Muscle layer of colon (tissue), 2 donors: ENCODE results near the gene BIRC3.
"Not testable (repeated sequence)": the region's sequence is repeated elsewhere in the genome, so short reads cannot be mapped to it uniquely, and the experiment has no call there.

Experiments used
- H3K27ac ChIP-seq: one replicate; pipeline ENCODE4 v1.7.0; 2013; ENCODE audit warnings: low read depth, mild to moderate bottlenecking, low read length, moderate library complexity
- H3K27me3 ChIP-seq, 2 donors: one replicate each; pipeline ENCODE4 v1.7.0; 2013; ENCODE audit warnings: low read length in 2 of 2, mild to moderate bottlenecking in 2 of 2; ENCODE audit not compliant: insufficient read depth in 2 of 2, control insufficient read depth in 1 of 2
- H3K36me3 ChIP-seq: one replicate; pipeline ENCODE4 v1.7.0; 2013; ENCODE audit warnings: mild to moderate bottlenecking, low read length; ENCODE audit not compliant: insufficient read depth
- H3K4me1 ChIP-seq: one replicate; pipeline ENCODE4 v1.7.0; 2013; ENCODE audit warnings: mild to moderate bottlenecking, low read length; ENCODE audit not compliant: insufficient read depth
- H3K4me3 ChIP-seq, 2 donors: one replicate each; pipeline ENCODE4 v1.7.0; 2013; ENCODE audit warnings: low read length in 2 of 2, low read depth in 1 of 2, mild to moderate bottlenecking in 1 of 2, moderate library complexity in 1 of 2
- H3K9ac ChIP-seq: one replicate; pipeline ENCODE4 v1.7.0; 2013; ENCODE audit warnings: low read length
- H3K9me3 ChIP-seq: one replicate; pipeline ENCODE4 v1.7.0; 2013; ENCODE audit warnings: mild to moderate bottlenecking, low read length
- donor health status: abdominal sarcoma.
- donor health status: Adenocarcinoma of cecum.

The BIRC3 gene

DNA sequence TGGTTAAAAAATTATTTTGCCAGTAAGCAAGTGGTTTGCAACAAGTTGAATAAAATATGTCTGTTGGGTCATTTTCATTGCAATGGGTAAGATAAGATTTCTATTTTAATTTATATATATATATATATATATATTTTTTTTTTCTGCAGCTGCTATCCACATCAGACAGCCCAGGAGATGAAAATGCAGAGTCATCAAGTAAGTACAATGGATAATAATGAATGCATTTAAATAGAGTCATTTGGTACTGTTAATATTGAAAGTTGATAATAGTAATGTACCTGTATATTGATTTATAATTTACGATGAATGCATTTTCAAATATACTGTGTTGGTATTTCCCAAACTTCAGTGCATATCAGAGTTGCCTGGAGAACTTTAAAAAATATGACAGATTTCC lies 11.5 kb downstream of the BIRC3 start:
- peaks cover 39% of the 10 kb centered on the region for H3K36me3 ChIP-seq
- H3K27ac ChIP-seq, result no peak overlapping the region

GRCh38 chr11:102330231-102330630 lies 12.9 kb downstream of the BIRC3 start:
- H3K9ac ChIP-seq, result no peak overlapping the region
- H3K27me3 ChIP-seq, result no peaks in the 10 kb centered on the region
- peaks cover 39% of the 10 kb centered on the region for H3K36me3 ChIP-seq
- no peak overlapping the region for H3K27ac ChIP-seq
- H3K4me1 ChIP-seq, result no peaks in the 10 kb centered on the region
- H3K4me3 ChIP-seq, result no peak overlapping the region
- no peaks in the 10 kb centered on the region for H3K9me3 ChIP-seq

More for the DNA sequence above, 11.5 kb downstream of the BIRC3 start:
- Histone ChIP-seq H3K4me1 (no peaks in the 10 kb centered on the region), H3K9ac (no peak overlapping the region), H3K4me3 (no peak overlapping the region), H3K9me3 (no peaks in the 10 kb centered on the region), H3K27me3 (no peaks in the 10 kb centered on the region)

DNA sequence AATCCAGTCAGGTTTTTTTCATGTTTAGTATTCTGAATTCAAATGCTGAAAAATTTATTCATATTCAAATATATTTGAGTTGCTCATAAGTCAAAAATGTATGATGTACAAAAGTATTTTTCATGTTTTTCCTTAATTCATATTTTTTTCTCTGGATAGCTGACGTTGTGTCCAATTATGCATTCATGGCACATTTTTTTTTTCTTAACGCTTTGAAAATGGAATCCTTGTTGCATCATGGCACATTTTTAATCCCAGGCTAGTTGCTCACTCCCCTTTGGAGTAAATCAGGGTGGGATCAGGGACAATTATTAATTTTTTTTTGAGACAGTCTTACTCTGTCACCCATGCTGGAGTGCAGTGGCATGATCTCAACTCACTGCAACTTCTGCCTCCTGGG lies 14.1 kb downstream of the BIRC3 start:
- Histone ChIP-seq H3K9ac (no peak overlapping the region), H3K27me3 (no peaks in the 10 kb centered on the region), H3K27ac (no peak overlapping the region), H3K4me3 (no peak overlapping the region), H3K36me3 (peaks cover 36% of the 10 kb centered on the region), H3K4me1 (no peaks in the 10 kb centered on the region), H3K9me3 (no peaks in the 10 kb centered on the region)

DNA sequence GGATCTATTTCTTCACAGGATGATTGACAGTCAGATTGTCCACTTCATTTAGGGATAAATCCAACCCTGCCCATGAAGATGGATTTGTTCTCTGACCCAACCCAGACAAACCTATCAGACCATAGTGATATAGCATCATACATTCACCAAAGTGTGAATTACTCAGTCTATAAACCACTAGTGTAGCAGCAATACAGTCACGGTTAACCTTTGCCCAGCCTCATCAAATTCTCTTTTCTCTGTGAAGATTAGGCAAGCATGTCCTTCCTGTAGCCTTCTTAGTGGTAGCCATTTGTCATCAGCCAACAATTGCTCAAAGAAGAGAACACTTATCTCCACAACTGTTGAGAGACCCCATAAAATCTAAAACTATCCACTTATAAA lies 15.3 kb downstream of the BIRC3 start:
- Histone ChIP-seq H3K27me3 (no peaks in the 10 kb centered on the region), H3K9me3 (no peaks in the 10 kb centered on the region), H3K4me1 (no peaks in the 10 kb centered on the region), H3K27ac (no peak overlapping the region), H3K36me3 (peaks cover 32% of the 10 kb centered on the region), H3K4me3 (no peak overlapping the region), H3K9ac (no peak overlapping the region)

DNA sequence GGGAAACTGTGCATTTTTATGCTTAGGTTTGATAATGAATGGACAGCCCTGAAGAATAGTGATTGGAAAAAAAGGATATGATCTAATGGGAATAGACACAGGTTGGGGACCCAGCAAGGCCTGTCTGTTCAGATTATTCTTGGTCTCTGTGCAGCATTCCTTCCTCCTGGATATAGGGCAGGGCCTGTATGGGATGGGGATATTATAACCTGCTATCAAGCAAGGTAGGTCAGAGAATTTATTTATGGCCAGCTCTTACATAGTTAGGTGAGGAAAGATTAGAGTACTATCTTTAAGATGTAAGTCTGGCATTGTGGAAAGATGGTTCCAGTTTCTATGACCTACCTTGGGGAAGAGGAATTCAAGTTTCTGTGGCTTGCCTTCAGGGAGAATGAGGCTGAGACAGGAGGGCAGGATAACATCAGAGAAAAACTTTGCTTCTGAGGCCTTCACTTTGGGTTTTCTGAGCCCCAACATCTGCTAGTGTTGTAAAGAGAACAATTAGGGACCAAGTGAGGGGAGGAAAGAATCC lies 21.3 kb downstream of the BIRC3 start:
- H3K4me1 ChIP-seq, result no peaks in the 10 kb centered on the region
- peaks cover 12% of the 10 kb centered on the region for H3K36me3 ChIP-seq
- H3K4me3 ChIP-seq, result no peak overlapping the region
- H3K27me3 ChIP-seq, result no peaks in the 10 kb centered on the region
- H3K9ac ChIP-seq, result no peak overlapping the region
- no peaks in the 10 kb centered on the region for H3K9me3 ChIP-seq
- no peak overlapping the region for H3K27ac ChIP-seq

DNA sequence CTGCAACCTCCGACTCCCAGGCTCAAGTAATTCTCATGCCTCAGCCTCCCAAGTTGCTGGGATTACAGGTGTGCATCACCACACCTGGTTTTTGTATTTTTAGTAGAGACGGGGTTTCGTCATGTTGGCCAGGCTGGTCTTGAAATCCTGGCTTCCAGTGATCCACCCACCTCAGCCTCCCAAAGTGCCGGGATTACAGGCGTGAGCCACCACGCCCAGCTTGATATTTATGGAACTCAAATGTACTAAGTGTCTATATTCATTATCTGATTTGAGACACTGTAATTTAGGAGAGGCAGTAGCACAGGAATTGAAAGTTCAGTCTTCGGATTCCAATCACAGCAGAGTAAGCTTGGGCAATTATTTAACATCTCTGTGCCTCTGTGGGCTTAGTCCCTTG lies 24.0 kb downstream of the BIRC3 start:
- H3K4me3 ChIP-seq, H3K9ac ChIP-seq, H3K27ac ChIP-seq, H3K9me3 ChIP-seq, H3K27me3 ChIP-seq, H3K4me1 ChIP-seq: not testable (repeated sequence)
- H3K36me3 ChIP-seq, result peaks cover 12% of the 10 kb centered on the region

DNA sequence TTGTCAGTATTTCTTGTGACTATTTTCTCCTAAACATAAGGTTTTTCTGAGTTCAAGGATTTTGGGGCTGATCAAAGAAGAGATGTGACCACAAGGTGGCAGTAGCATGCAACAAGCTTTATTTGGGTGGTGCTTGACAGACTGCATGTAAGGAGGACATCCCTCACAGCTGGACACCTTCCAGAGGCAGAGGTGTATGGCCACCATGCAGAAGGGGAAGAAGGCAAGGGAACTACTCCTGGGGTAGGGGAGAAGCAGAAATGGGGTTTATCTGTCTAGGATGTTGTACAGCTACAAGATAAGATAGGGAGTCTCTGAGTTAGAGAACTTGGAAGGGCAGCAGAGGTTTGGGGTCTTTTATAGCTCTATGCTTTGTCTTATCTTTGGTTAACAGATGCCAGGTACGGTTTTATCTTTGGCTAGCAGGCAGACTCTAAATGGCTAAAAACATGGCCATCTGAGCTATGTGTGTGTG lies 24.6 kb downstream of the BIRC3 start:
- no peaks in the 10 kb centered on the region for H3K27me3 ChIP-seq
- no peak overlapping the region for H3K4me3 ChIP-seq
- peaks cover 12% of the 10 kb centered on the region for H3K36me3 ChIP-seq
- no peak overlapping the region for H3K9ac ChIP-seq
- H3K27ac ChIP-seq, result no peak overlapping the region
- H3K9me3 ChIP-seq, result no peaks in the 10 kb centered on the region
- peaks cover 8% of the 10 kb centered on the region for H3K4me1 ChIP-seq

DNA sequence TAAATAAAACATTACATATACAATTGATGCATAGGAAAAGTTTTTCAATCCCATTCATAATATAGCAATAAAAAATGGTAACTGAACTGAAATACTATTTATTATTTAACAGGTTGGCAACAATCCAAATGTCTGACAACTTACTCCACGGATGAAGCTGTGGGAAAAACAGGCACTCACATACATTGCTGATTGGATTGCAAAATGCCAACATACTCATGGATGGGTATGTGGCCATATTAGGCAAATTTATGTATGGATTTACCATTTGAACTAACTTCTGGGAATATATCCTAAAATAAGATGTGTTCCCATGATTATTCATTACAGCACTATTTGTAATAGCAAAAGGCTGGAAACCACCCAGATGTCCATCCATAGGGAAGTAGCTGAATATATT lies 26.5 kb downstream of the BIRC3 start:
- no peaks in the 10 kb centered on the region for H3K9me3 ChIP-seq
- H3K27ac ChIP-seq, result no peak overlapping the region
- H3K4me3 ChIP-seq, result no peak overlapping the region
- no peaks in the 10 kb centered on the region for H3K36me3 ChIP-seq
- no peaks in the 10 kb centered on the region for H3K27me3 ChIP-seq
- peaks cover 14% of the 10 kb centered on the region for H3K4me1 ChIP-seq
- no peak overlapping the region for H3K9ac ChIP-seq

DNA sequence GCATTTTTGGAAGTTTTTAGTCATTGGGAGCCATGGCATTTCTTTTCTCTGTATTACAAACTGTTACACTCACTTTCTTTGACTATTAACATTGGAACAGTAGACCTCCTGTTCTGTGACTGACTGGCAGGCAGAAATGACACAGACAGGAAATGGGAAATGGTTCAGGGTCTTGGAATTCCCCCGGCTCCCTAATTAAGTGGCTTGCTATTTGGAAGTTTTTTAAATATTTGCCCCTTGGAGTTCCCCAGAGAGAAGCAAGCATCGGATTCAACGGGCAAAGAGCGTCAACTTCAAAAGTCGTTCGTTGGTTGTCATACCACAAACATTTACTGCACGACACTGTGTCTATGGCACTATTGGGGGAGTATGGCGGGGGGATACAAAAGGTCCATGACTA lies 28.6 kb downstream of the BIRC3 start:
- H3K9ac ChIP-seq, result peak overlapping the region; percentile 77
- H3K36me3 ChIP-seq, result no peaks in the 10 kb centered on the region
- peak overlapping the region; percentile 91 for H3K27ac ChIP-seq
- peaks cover 28% of the 10 kb centered on the region for H3K4me1 ChIP-seq
- no peaks in the 10 kb centered on the region for H3K27me3 ChIP-seq
- no peaks in the 10 kb centered on the region for H3K9me3 ChIP-seq
- peak overlapping the region; percentile 10 to 91 for H3K4me3 ChIP-seq

GRCh38 chr11:102346456-102346747 lies 29.1 kb downstream of the BIRC3 start:
- H3K4me1 ChIP-seq, result peaks cover 28% of the 10 kb centered on the region
- no peaks in the 10 kb centered on the region for H3K27me3 ChIP-seq
- no peaks in the 10 kb centered on the region for H3K9me3 ChIP-seq
- no peaks in the 10 kb centered on the region for H3K36me3 ChIP-seq
- peak overlapping the region; percentile 91 for H3K27ac ChIP-seq
- H3K4me3 ChIP-seq, result peak overlapping the region; percentile 91
- H3K9ac ChIP-seq, result peak overlapping the region; percentile 77

DNA sequence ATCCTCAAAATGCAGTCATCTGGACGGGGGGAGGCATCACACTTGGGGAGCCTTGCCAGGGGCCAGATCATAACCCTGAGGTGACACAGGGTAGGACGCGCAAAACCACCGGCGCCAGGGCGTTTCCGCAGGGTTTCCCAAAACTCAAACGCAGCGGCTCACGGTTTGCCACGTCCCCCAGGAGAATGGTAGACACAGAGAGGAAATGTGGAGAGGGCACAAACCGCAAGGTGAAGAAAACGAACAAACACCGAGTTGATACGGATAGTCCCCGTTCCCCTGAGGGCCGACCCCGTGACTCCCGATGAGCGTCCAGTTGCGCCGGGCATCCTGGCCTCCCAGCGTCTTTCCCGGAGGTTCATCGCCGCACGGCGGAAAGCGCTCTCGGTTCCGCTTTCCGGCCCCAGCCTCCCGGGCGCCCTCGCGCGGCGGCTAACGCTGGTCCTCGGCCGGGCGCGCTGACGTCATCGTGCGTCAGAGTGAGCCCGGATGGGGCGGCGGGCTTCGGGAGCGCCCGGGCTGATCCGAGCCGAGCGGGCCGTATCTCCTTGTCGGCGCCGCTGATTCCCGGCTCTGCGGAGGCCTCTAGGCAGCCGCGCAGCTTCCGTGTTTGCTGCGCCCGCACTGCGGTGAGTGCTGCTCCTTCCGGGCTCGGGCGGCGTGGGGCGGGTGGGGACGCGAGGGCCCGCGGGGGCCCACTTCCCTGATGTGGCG lies 29.6 kb downstream of the BIRC3 start, which contains the start of gene BIRC2:
Gene BIRC2, plus strand, starts transcription at position 467 of the 714 bp plus-strand sequence. CDS start 2,641 bp downstream, outside the sequence.
- Histone ChIP-seq H3K27ac (peak within 1 kb of the TSS; percentile 91), H3K27me3 (no peaks in the 10 kb centered on the region), H3K36me3 (no peaks in the 10 kb centered on the region), H3K9ac (peak within 1 kb of the TSS; percentile 80), H3K4me1 (peaks cover 28% of the 10 kb centered on the region), H3K4me3 (peak within 1 kb of the TSS; percentile 91), H3K9me3 (no peaks in the 10 kb centered on the region)
